Astrocyte (in vitro differentiated cells and primary cell): ENCODE data around the gene FAM221B.

Experiments
- CTCF ChIP-seq: IDR thresholded peaks from 2 replicates; pipeline ENCODE4 v1.5.1; 2011; ENCODE audit warnings: low read depth, mild to moderate bottlenecking, inconsistent platforms, low read length, moderate library complexity; ENCODE audit not compliant: insufficient read depth
- EZH2 ChIP-seq: IDR thresholded peaks from 2 replicates; pipeline ENCODE4 v1.6.1; 2012; ENCODE audit warnings: mild to moderate bottlenecking, low read length, inconsistent platforms; ENCODE audit not compliant: insufficient read depth

GRCh38 chr9:35856882-35857281 lies 28.4 kb upstream of the FAM221B start:
- TF ChIP-seq CTCF (no peak), EZH2 (no peak)
